ENCODE results near the gene HAAO. TPM values are rescaled to one million over a fixed set of nuclear protein-coding genes. Genes with fewer than 3 reads are reported as not detected.
A peak's percentile ranks its signal among the peaks of the same experiment; 100 is the strongest.

The HAAO gene
- total and polyA plus RNA-seq, 2 of the 13 experiments (the other 11 are each of a cell fraction or from before 2014, with no cell fraction given) = 36.1 to 42.7 TPM

- TF ChIP-seq ATF4 (CRISPR knock-in tag; IDR thresholded peaks at IDR 0.05) (peak in 1 of 2 experiments; percentile 90; a peak in 2 of 4 replicates), TEAD3 (CRISPR knock-in tag; optimal IDR thresholded peaks at IDR 0.05; ENCODE audit: borderline replicate concordance) (peak; percentile 68), MIER2 (CRISPR knock-in tag; IDR thresholded peaks at IDR 0.05) (peak; percentile 79), NCOR1 (IDR thresholded peaks at IDR 0.05; ENCODE audit: borderline replicate concordance, low read length) (no peak; the same call in 1 of the 2 replicates), SRF (IDR thresholded peaks at IDR 0.05; ENCODE audit: low read depth, low read length) (peak; percentile 75; the same call in 1 of the 2 replicates), KDM2A (CRISPR knock-in tag; IDR thresholded peaks at IDR 0.05; ENCODE audit: borderline replicate concordance, low read depth) (peak; percentile 97), HOXA5 (CRISPR knock-in tag; IDR thresholded peaks at IDR 0.05) (peak; percentile 92), DPF2 (CRISPR knock-in tag; IDR thresholded peaks at IDR 0.05; ENCODE audit: borderline replicate concordance, low read depth) (no peak), ZNF607 (CRISPR knock-in tag; IDR thresholded peaks at IDR 0.05; ENCODE audit: borderline replicate concordance) (peak; percentile 99), ZNF282 (IDR thresholded peaks at IDR 0.05; ENCODE audit: partially characterized antibody) (no peak), ZNF775 (CRISPR knock-in tag; IDR thresholded peaks at IDR 0.05; ENCODE audit: borderline replicate concordance) (no peak; the same call in 1 of the 2 replicates), ZNF839 (CRISPR knock-in tag; IDR thresholded peaks at IDR 0.05; ENCODE audit: borderline replicate concordance) (peak; percentile 30), MAFG (CRISPR knock-in tag; IDR thresholded peaks at IDR 0.05) (no peak), SMYD3 (CRISPR knock-in tag; IDR thresholded peaks at IDR 0.05) (peak; percentile 94), KMT2B (CRISPR knock-in tag; IDR thresholded peaks at IDR 0.05) (peak; percentile 85), ZNF670 (CRISPR knock-in tag; IDR thresholded peaks at IDR 0.05; ENCODE audit: borderline replicate concordance) (peak; percentile 89; the same call in 1 of the 2 replicates), TEAD2 (CRISPR knock-in tag; IDR thresholded peaks at IDR 0.05) (peak; percentile 93), JARID2 (CRISPR knock-in tag; IDR thresholded peaks at IDR 0.05; ENCODE audit: insufficient replicate concordance) (peak; percentile 67)
- TF ChIP-seq, protein P1, sequence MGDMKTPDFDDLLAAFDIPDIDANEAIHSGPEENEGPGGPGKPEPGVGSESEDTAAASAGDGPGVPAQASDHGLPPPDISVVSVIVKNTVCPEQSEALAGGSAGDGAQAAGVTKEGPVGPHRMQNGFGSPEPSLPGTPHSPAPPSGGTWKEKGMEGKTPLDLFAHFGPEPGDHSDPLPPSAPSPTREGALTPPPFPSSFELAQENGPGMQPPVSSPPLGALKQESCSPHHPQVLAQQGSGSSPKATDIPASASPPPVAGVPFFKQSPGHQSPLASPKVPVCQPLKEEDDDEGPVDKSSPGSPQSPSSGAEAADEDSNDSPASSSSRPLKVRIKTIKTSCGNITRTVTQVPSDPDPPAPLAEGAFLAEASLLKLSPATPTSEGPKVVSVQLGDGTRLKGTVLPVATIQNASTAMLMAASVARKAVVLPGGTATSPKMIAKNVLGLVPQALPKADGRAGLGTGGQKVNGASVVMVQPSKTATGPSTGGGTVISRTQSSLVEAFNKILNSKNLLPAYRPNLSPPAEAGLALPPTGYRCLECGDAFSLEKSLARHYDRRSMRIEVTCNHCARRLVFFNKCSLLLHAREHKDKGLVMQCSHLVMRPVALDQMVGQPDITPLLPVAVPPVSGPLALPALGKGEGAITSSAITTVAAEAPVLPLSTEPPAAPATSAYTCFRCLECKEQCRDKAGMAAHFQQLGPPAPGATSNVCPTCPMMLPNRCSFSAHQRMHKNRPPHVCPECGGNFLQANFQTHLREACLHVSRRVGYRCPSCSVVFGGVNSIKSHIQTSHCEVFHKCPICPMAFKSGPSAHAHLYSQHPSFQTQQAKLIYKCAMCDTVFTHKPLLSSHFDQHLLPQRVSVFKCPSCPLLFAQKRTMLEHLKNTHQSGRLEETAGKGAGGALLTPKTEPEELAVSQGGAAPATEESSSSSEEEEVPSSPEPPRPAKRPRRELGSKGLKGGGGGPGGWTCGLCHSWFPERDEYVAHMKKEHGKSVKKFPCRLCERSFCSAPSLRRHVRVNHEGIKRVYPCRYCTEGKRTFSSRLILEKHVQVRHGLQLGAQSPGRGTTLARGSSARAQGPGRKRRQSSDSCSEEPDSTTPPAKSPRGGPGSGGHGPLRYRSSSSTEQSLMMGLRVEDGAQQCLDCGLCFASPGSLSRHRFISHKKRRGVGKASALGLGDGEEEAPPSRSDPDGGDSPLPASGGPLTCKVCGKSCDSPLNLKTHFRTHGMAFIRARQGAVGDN (CRISPR knock-in tag; IDR thresholded peaks at IDR 0.05) = peak; percentile 95
- TF ChIP-seq, protein P2, sequence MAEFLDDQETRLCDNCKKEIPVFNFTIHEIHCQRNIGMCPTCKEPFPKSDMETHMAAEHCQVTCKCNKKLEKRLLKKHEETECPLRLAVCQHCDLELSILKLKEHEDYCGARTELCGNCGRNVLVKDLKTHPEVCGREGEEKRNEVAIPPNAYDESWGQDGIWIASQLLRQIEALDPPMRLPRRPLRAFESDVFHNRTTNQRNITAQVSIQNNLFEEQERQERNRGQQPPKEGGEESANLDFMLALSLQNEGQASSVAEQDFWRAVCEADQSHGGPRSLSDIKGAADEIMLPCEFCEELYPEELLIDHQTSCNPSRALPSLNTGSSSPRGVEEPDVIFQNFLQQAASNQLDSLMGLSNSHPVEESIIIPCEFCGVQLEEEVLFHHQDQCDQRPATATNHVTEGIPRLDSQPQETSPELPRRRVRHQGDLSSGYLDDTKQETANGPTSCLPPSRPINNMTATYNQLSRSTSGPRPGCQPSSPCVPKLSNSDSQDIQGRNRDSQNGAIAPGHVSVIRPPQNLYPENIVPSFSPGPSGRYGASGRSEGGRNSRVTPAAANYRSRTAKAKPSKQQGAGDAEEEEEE (CRISPR knock-in tag; IDR thresholded peaks at IDR 0.05; ENCODE audit: borderline replicate concordance) = no peak
- TF ChIP-seq, protein P3, sequence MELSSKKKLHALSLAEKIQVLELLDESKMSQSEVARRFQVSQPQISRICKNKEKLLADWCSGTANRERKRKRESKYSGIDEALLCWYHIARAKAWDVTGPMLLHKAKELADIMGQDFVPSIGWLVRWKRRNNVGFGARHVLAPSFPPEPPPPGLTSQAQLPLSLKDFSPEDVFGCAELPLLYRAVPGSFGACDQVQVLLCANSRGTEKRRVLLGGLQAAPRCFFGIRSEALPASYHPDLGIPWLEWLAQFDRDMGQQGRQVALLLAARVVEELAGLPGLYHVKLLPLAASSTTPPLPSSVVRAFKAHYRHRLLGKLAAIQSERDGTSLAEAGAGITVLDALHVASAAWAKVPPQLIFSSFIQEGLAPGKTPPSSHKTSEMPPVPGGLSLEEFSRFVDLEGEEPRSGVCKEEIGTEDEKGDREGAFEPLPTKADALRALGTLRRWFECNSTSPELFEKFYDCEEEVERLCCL (CRISPR knock-in tag; IDR thresholded peaks at IDR 0.05; ENCODE audit: borderline replicate concordance) = no peak
Observed at GRCh38 chr2:42810121-42810970, 18.0 kb upstream of the HAAO start (continued).
